GM21526 (cell line): ENCODE measurements around the gene CAMTA2.

Experiments used
- ATAC-seq: cut with Tn5 transposase; IDR thresholded peaks from one replicate; pipeline ENCODE4 v1.9.1; 2021; ENCODE audit warnings: moderate library complexity; ENCODE audit not compliant: unreplicated experiment, low FRiP score

CAMTA2 gene

GRCh38 chr17:4969047-4969550 lies 18.4 kb downstream of the CAMTA2 start:
- no peak for ATAC-seq

- no peak for ATAC-seq
Measured at GRCh38 chr17:4968486-4969046, 18.9 kb downstream of the CAMTA2 start.

GRCh38 chr17:4967539-4968485 lies 19.7 kb downstream of the CAMTA2 start, which contains the start of gene SPAG7:
Gene SPAG7 (minus strand): TSS chr17:4967817. CDS start chr17:4967804, 13 bp downstream.
- peak; percentile 56 for ATAC-seq

GRCh38 chr17:4966844-4967538 lies 20.5 kb downstream of the CAMTA2 start:
- ATAC-seq = peak; percentile 71

GRCh38 chr17:4965311-4965986 lies 22.0 kb downstream of the CAMTA2 start:
- ATAC-seq = no peak

GRCh38 chr17:4960279-4960922 lies 27.1 kb downstream of the CAMTA2 start:
- ATAC-seq = no peak

GRCh38 chr17:4959261-4959965 lies 28.1 kb downstream of the CAMTA2 start:
- ATAC-seq = no peak

- no peak for ATAC-seq
Measured at GRCh38 chr17:4958102-4958501, 29.4 kb downstream of the CAMTA2 start.

GRCh38 chr17:4956493-4957061 lies 30.9 kb downstream of the CAMTA2 start:
- no peak for ATAC-seq

GRCh38 chr17:4955091-4955490 lies 32.4 kb downstream of the CAMTA2 start:
- no peak for ATAC-seq

- no peak for ATAC-seq
Measured at GRCh38 chr17:4953451-4953961, 34.0 kb downstream of the CAMTA2 start.

GRCh38 chr17:4951486-4951885 lies 36.0 kb downstream of the CAMTA2 start:
- ATAC-seq = no peak

GRCh38 chr17:4950746-4951204 lies 36.7 kb downstream of the CAMTA2 start, which contains the start of gene ENO3:
Gene ENO3 (plus strand): TSS chr17:4951119. CDS start chr17:4951830, 711 bp downstream.
- no peak for ATAC-seq

- ATAC-seq = no peak
Measured at GRCh38 chr17:4950075-4950745, 37.3 kb downstream of the CAMTA2 start.

GRCh38 chr17:4949321-4950074 lies 38.0 kb downstream of the CAMTA2 start:
- ATAC-seq = peak; percentile 32

GRCh38 chr17:4948931-4949320 lies 38.5 kb downstream of the CAMTA2 start:
- peak; percentile 31 for ATAC-seq

GRCh38 chr17:4948166-4948930 lies 39.1 kb downstream of the CAMTA2 start, which contains the start of gene PFN1:
Gene PFN1 (minus strand): TSS chr17:4948530. CDS start chr17:4948394, 136 bp downstream.
- no peak for ATAC-seq
